Esophagus muscularis mucosa (tissue), 3 donors: Measurements from ENCODE around the gene AUNIP.

Experiments
- CTCF ChIP-seq, 3 experiments: fragments of 200-600 bp in 2 of 3; fragments of 450-650 bp in 1 of 3; sonication (generic) in 2 of 3; IDR thresholded peaks; one replicate each; pipeline ENCODE4 v1.5.1; 2017 to 2019; ENCODE audit warnings: antibody characterized with exemption in 3 of 3, mild to moderate bottlenecking in 2 of 3, moderate library complexity in 1 of 3
- POLR2A ChIP-seq: fragments of 450-650 bp; IDR thresholded peaks from one replicate; pipeline ENCODE4 v1.6.1; 2017; ENCODE audit warnings: antibody characterized with exemption, moderate library complexity, mild to moderate bottlenecking, low read depth
- POLR2AphosphoS5 ChIP-seq, 2 donors: sonication (generic); formaldehyde crosslinking; IDR thresholded peaks; one replicate each; pipeline ENCODE4 v1.6.1; 2017; ENCODE audit warnings: antibody characterized with exemption in 2 of 2

GRCh38 chr1:25856856-25857255 lies 2.4 kb downstream of the AUNIP start:
- TF ChIP-seq POLR2A (no peak), CTCF (IDR thresholded peaks at IDR 0.05) (no peak), POLR2AphosphoS5 (IDR thresholded peaks at IDR 0.05) (no peak)
